H1 (cell line): Measurements from ENCODE around the gene KLHDC4. TPM values are rescaled to one million over a fixed set of nuclear protein-coding genes. Genes with fewer than 3 reads are reported as not detected.

Source experiments
- CTCF ChIA-PET: fragments of 300-600 bp; sonication (Branson Sonifier 250); formaldehyde crosslinking; loops from one replicate; lab custom pipeline; 2021; ENCODE audit not compliant: partially characterized antibody; lab: Charles Lee
- POLR2A ChIA-PET: fragments of 300-600 bp; sonication (Branson Sonifier 250); formaldehyde crosslinking; loops from one replicate; lab custom pipeline; 2021; ENCODE audit warnings: inconsistent platforms; ENCODE audit not compliant: partially characterized antibody; lab: Charles Lee
- DNase-seq, 2 experiments: peaks; one replicate each; pipeline versions ENCODE4 v3.0.0 to v3.0.0-alpha.2; 2010 to 2022; ENCODE audit warnings: low spot score in 2 of 2, low read depth in 1 of 2, mixed read lengths in 1 of 2
- FAIRE-seq: peaks from 2 replicates; lab custom pipeline; 2011; peaks lifted over from hg19 to GRCh38; lab: Jason Lieb, UNC
- H2AFZ ChIP-seq: 2 replicates; pipeline ENCODE4 v1.8.1; 2012; ENCODE audit warnings: low read length, inconsistent platforms
- H2AK5ac ChIP-seq: 2 replicates; pipeline ENCODE4 v1.6.1; 2013; ENCODE audit warnings: low read depth, low read length
- H2BK120ac ChIP-seq: replicated peaks from 2 replicates; pipeline ENCODE3; 2013; ENCODE audit warnings: low read depth, low read length, inconsistent platforms
- H2BK12ac ChIP-seq: 2 replicates; pipeline ENCODE4 v1.6.1; 2013; ENCODE audit warnings: low read depth, low read length
- H2BK15ac ChIP-seq: 2 replicates; pipeline ENCODE4 v1.6.1; 2013; ENCODE audit warnings: low read length
- H2BK20ac ChIP-seq: 2 replicates; pipeline ENCODE4 v1.6.1; 2013; ENCODE audit warnings: low read length
- H2BK5ac ChIP-seq: 2 replicates; pipeline ENCODE4 v1.6.1; 2013; ENCODE audit warnings: low read depth, low read length
- H3K14ac ChIP-seq: 2 replicates; pipeline ENCODE4 v1.6.1; 2013; ENCODE audit warnings: inconsistent platforms; ENCODE audit not compliant: insufficient read length
- H3K18ac ChIP-seq: 2 replicates; pipeline ENCODE4 v1.6.1; 2013; ENCODE audit warnings: low read length; ENCODE audit errors: extremely low read depth
- H3K23ac ChIP-seq: 2 replicates; pipeline ENCODE4 v1.6.1; 2013; ENCODE audit warnings: inconsistent platforms; ENCODE audit not compliant: insufficient read length
- H3K23me2 ChIP-seq: 2 replicates; pipeline ENCODE4 v1.6.1; 2013; ENCODE audit warnings: low read depth, low read length
- H3K27ac ChIP-seq: 2 replicates; pipeline ENCODE4 v1.6.1; 2011; ENCODE audit warnings: low read depth, low read length, inconsistent platforms
- H3K27me3 ChIP-seq, 4 experiments: replicated peaks in 1 of 4; 1 replicate in 1 of 4; 2 replicates in 3 of 4; pipeline versions ENCODE4 v1.6.1 to v1.8.1; 2011 to 2013; ENCODE audit warnings: low read length in 3 of 4, mild to moderate bottlenecking in 3 of 4, inconsistent platforms in 2 of 4, mixed read lengths in 2 of 4, moderate library complexity in 1 of 4; ENCODE audit not compliant: control insufficient read depth in 3 of 4, insufficient read depth in 3 of 4; ENCODE audit errors: extremely low read depth in 1 of 4
- H3K36me3 ChIP-seq, 4 experiments: 2 replicates each; pipeline versions ENCODE4 v1.6.1 to v1.8.1; 2011 to 2013; ENCODE audit warnings: mild to moderate bottlenecking in 4 of 4, low read length in 3 of 4, moderate library complexity in 2 of 4, control low read depth in 1 of 4, inconsistent platforms in 1 of 4; ENCODE audit not compliant: insufficient read depth in 4 of 4, control insufficient read depth in 2 of 4
- H3K4ac ChIP-seq: replicated peaks from 2 replicates; pipeline ENCODE3; 2013; ENCODE audit warnings: low read length, low read depth, mixed read lengths, inconsistent platforms; ENCODE audit not compliant: insufficient read length
- H3K4me1 ChIP-seq, 4 experiments: replicated peaks in 1 of 4; 1 replicate in 1 of 4; 2 replicates in 3 of 4; pipeline versions ENCODE4 v1.6.1 to v1.8.1; 2011 to 2013; ENCODE audit warnings: low read length in 3 of 4, inconsistent platforms in 2 of 4, mixed read lengths in 1 of 4; ENCODE audit not compliant: insufficient read depth in 4 of 4, control insufficient read depth in 3 of 4
- H3K4me2 ChIP-seq, 2 experiments: 2 replicates each; pipeline versions ENCODE4 v1.6.1 to v1.8.1; 2011 to 2013; ENCODE audit warnings: low read depth in 2 of 2, low read length in 2 of 2, control low read depth in 1 of 2, inconsistent platforms in 1 of 2, mild to moderate bottlenecking in 1 of 2; ENCODE audit not compliant: insufficient read depth in 1 of 2
- H3K4me3 ChIP-seq, 4 experiments: fragments of 200-600, 300-600 bp in 1 of 4; sonication (generic), shearing (Covaris generic), sonication (Bioruptor Twin) in 1 of 4; 2 replicates each; pipeline versions ENCODE4 v1.5.1 to v1.8.1; 2011 to 2016; ENCODE audit warnings: low read length in 4 of 4, low read depth in 3 of 4, control low read depth in 2 of 4, inconsistent platforms in 2 of 4, mild to moderate bottlenecking in 2 of 4, mixed read lengths in 1 of 4, moderate library complexity in 1 of 4; ENCODE audit not compliant: insufficient read depth in 2 of 4; ENCODE audit errors: extremely low read depth in 1 of 4
- H3K56ac ChIP-seq: replicated peaks from 2 replicates; pipeline ENCODE3; 2013; ENCODE audit warnings: low read depth, mild to moderate bottlenecking, mixed read lengths, low read length, inconsistent platforms; ENCODE audit not compliant: insufficient read length
- H3K79me1 ChIP-seq: 2 replicates; pipeline ENCODE4 v1.6.1; 2013; ENCODE audit warnings: low read depth, low read length, control low read depth
- H3K79me2 ChIP-seq, 2 experiments: 2 replicates each; pipeline versions ENCODE4 v1.6.1 to v1.8.1; 2012 to 2013; ENCODE audit warnings: low read length in 2 of 2, mild to moderate bottlenecking in 2 of 2, inconsistent platforms in 1 of 2; ENCODE audit not compliant: insufficient read depth in 2 of 2, control insufficient read depth in 1 of 2
- H3K9ac ChIP-seq, 4 experiments: replicated peaks in 1 of 4; 1 replicate in 1 of 4; 2 replicates in 3 of 4; pipeline versions ENCODE4 v1.6.1 to v1.8.1; 2011 to 2013; ENCODE audit warnings: low read depth in 3 of 4, low read length in 3 of 4, control low read depth in 2 of 4, mild to moderate bottlenecking in 2 of 4, moderate library complexity in 2 of 4, inconsistent platforms in 1 of 4; ENCODE audit errors: extremely low read depth in 1 of 4
- H3K9me3 ChIP-seq, 2 experiments: 2 replicates each; pipeline versions ENCODE4 v1.6.1 to v1.8.1; 2012 to 2013; ENCODE audit warnings: mild to moderate bottlenecking in 2 of 2, moderate library complexity in 2 of 2, control low read depth in 1 of 2, inconsistent platforms in 1 of 2, low read depth in 1 of 2, low read length in 1 of 2, mixed read lengths in 1 of 2; ENCODE audit not compliant: insufficient read depth in 2 of 2
- H4K20me1 ChIP-seq, 2 experiments: replicated peaks in 1 of 2; 2 replicates each; pipeline versions ENCODE3 to v1.8.1; 2011 to 2013; ENCODE audit warnings: inconsistent platforms in 2 of 2, low read length in 2 of 2, mild to moderate bottlenecking in 1 of 2; ENCODE audit not compliant: insufficient read depth in 2 of 2, control insufficient read depth in 1 of 2
- H4K5ac ChIP-seq: 2 replicates; pipeline ENCODE4 v1.6.1; 2013; ENCODE audit warnings: low read length, low read depth, mixed read lengths, inconsistent platforms; ENCODE audit not compliant: insufficient read length
- H4K8ac ChIP-seq: 2 replicates; pipeline ENCODE4 v1.8.0; 2013; ENCODE audit warnings: mild to moderate bottlenecking, moderate library complexity, low read length, inconsistent platforms; ENCODE audit not compliant: insufficient read depth; ENCODE audit errors: extremely low read depth
- H4K91ac ChIP-seq: replicated peaks from 2 replicates; pipeline ENCODE3; 2013; ENCODE audit warnings: low read length, mixed read lengths, inconsistent platforms; ENCODE audit not compliant: insufficient read length
- BCL11A ChIP-seq, 2 experiments: IDR thresholded peaks; one replicate each; pipeline ENCODE4 v1.6.1; 2011; ENCODE audit warnings: low read depth in 2 of 2, low read length in 2 of 2, mild to moderate bottlenecking in 2 of 2
- CHD2 ChIP-seq: IDR thresholded peaks from 2 replicates; pipeline ENCODE4 v1.6.1; 2012; ENCODE audit warnings: low read length, improper control_type of control experiment
- CTBP2 ChIP-seq: IDR thresholded peaks from 2 replicates; pipeline ENCODE4 v1.7.0; 2011; ENCODE audit warnings: borderline replicate concordance, mild to moderate bottlenecking, moderate library complexity, mixed read lengths, low read length; ENCODE audit not compliant: insufficient read depth, insufficient read length
- KDM5A ChIP-seq: fragments of 200-600 bp; IDR thresholded peaks from 2 replicates; pipeline ENCODE4 v1.7.1; 2012; ENCODE audit warnings: mild to moderate bottlenecking, low read length, inconsistent platforms, mixed read lengths
- NANOG ChIP-seq: IDR thresholded peaks from 2 replicates; pipeline ENCODE4 v1.6.1; 2011; ENCODE audit warnings: low read length, low read depth, mild to moderate bottlenecking, inconsistent platforms; ENCODE audit not compliant: insufficient read depth, poor library complexity, severe bottlenecking
- RAD21 ChIP-seq, 2 experiments: IDR thresholded peaks in 1 of 2; conservative IDR thresholded peaks in 1 of 2; 2 replicates each; pipeline ENCODE4 v1.6.1; 2011; ENCODE audit warnings: low read depth in 2 of 2, low read length in 2 of 2, improper control_type of control experiment in 1 of 2, inconsistent platforms in 1 of 2, mild to moderate bottlenecking in 1 of 2, moderate library complexity in 1 of 2
- SAP30 ChIP-seq: fragments of 300-600 bp; sonication (generic); IDR thresholded peaks from 2 replicates; pipeline ENCODE4 v1.7.1; 2012; ENCODE audit warnings: low read length, moderate library complexity, mild to moderate bottlenecking, inconsistent platforms; ENCODE audit not compliant: insufficient read depth, insufficient replicate concordance
- SP4 ChIP-seq: IDR thresholded peaks from 2 replicates; pipeline ENCODE4 v1.6.1; 2012; ENCODE audit warnings: low read length, inconsistent platforms
- YY1 ChIP-seq: IDR thresholded peaks from 2 replicates; pipeline ENCODE4 v1.6.1; 2011; ENCODE audit warnings: low read depth, mild to moderate bottlenecking, low read length
- WGBS, 2 experiments: shearing (Covaris generic) in 1 of 2; methylation state at CpG; one replicate each; pipeline versions ENCODE4 v1.1.6 to v1.1.7; 2013 to 2015; ENCODE audit warnings: low lambda C conversion rate in 2 of 2, mixed read lengths in 2 of 2, inconsistent platforms in 1 of 2, low coverage in 1 of 2, missing lambda C conversion rate in 1 of 2; ENCODE audit not compliant: insufficient replicate concordance in 2 of 2, insufficient coverage in 1 of 2, insufficient read length in 1 of 2; ENCODE audit errors: extremely low coverage in 1 of 2, missing lambda C conversion rate in 1 of 2; 5-methylcytosine and 5-hydroxymethylcytosine counted together
- polyA plus RNA-seq, 7 experiments: library from polyadenylated mRNA; depleted of rRNA in 3 of 7; stranded (reverse) in 5 of 7; unstranded in 2 of 7; fragments of >200 nt in 5 of 7; fragments of 200-250 nt in 2 of 7; gene quantifications; 1 replicate in 5 of 7; 2 replicates in 1 of 7; 4 replicates in 1 of 7; pipeline versions ENCODE4 v1.2.1 to v1.2.3, GENCODE V29; 2011 to 2013; ENCODE audit warnings: missing spikeins in 2 of 7, mixed read lengths in 2 of 7
- total RNA-seq: library from RNA; stranded (reverse); fragmentation: NEBNext Ultra II Directional; extraction: Animal tissue kit (Norgen Biotek cat#: 25700); gene quantifications from 2 replicates; pipeline ENCODE4 v1.2.1, GENCODE V29; 2021
- TF ChIP-seq, protein P1 (sequence below): IDR thresholded peaks from 2 replicates; pipeline ENCODE4 v1.6.1; 2011; ENCODE audit warnings: low read length, improper control_type of control experiment
- TF ChIP-seq, protein P2 (sequence below): IDR thresholded peaks from 2 replicates; pipeline ENCODE4 v1.6.1; 2011; ENCODE audit warnings: low read depth, mild to moderate bottlenecking, low read length; ENCODE audit not compliant: insufficient read depth

KLHDC4 gene
- total and polyA plus RNA-seq, 2 of the 8 experiments (the other 6 are each of a cell fraction or from before 2014, with no cell fraction given), result 23.7 to 63.9 TPM

DNA sequence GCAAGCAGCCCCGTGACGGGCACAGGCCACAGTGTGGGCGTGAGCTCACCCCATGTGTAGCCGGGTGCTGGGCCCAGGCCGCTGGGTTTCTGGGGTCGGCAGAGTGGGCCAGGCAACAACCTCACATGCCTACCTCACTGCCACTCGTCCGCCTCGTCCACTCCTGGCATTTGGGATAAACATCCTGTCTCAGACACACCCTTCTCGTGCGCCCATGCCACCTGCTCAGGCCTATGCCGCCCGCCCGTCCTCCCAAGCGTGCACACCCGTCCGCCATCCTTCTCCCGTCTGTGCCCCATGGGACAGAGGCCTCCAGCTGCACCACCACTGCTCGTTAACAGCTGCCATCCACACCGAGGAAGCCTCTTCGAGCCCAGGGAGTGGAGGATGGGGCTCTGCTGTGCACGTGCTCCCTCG is 64.3 kb downstream of the KLHDC4 start:
- Histone ChIP-seq H3K79me2 (no peaks in the 10 kb centered on the region; a peak in 1 of 4 replicates), H2BK120ac (no peak overlapping the region), H2BK12ac (no peak overlapping the region), H3K4ac (no peak overlapping the region), H3K9me3 (no peaks in the 10 kb centered on the region), H3K36me3 (peaks cover 6 to 20% (median 11%) of the 10 kb centered on the region in 4 experiments; a peak in 6 of 8 replicates), H2AK5ac (no peak overlapping the region), H4K5ac (no peak overlapping the region), H2BK15ac (no peak overlapping the region), H3K4me3 (no peak overlapping the region), H2BK20ac (no peak overlapping the region), H2AFZ (no peak overlapping the region), H4K8ac (no peak overlapping the region), H3K27me3 (no peaks in the 10 kb centered on the region), H3K23ac (no peak overlapping the region), H3K23me2 (no peaks in the 10 kb centered on the region), H2BK5ac (no peak overlapping the region), H4K20me1 (peaks cover 4 to 10% of the 10 kb centered on the region in 2 experiments), H3K9ac (no peak overlapping the region; a peak in 1 of 7 replicates), H3K14ac (no peak overlapping the region), H3K4me1 (peaks cover 0 to under 1% (median 0%) of the 10 kb centered on the region in 4 experiments; a peak in 2 of 7 replicates), H3K79me1 (peaks cover 5% of the 10 kb centered on the region; the same call in 1 of the 2 replicates), H4K91ac (no peak overlapping the region), H3K18ac (no peak overlapping the region), H3K27ac (no peak overlapping the region), H3K4me2 (no peak overlapping the region), H3K56ac (no peak overlapping the region)
- no peak for DNase-seq
- POLR2A ChIA-PET, result interaction anchor here (1.3 kb wide), 1 partner anchor 12 kb away, joined by 5 read pairs; no protein-coding TSS in a partner anchor
- WGBS, 2 experiments, result 91% methylated on average over 23 of the region's 23 CpGs; no CpG with 5 or more reads in 1 of the 2 experiments
- CTCF ChIA-PET, result interaction anchor here (0.6 to 3.3 kb wide), 20 partner anchors 10 to 307 kb away, joined by 3 to 47 read pairs (median 4); no protein-coding TSS in a partner anchor
- FAIRE-seq, result no peak
- TF ChIP-seq RAD21 (IDR thresholded peaks at IDR 0.05 in 1 of 2, conservative IDR thresholded peaks at IDR 0.05 in 1 of 2; ENCODE audit: low read depth in 2 of 2, low read length in 2 of 2), result no peak
- no peak for TF ChIP-seq KDM5A
- TF ChIP-seq BCL11A (IDR thresholded peaks at IDR 0.05; ENCODE audit: low read depth in 2 of 2, low read length in 2 of 2), result no peak
- TF ChIP-seq, protein P1, sequence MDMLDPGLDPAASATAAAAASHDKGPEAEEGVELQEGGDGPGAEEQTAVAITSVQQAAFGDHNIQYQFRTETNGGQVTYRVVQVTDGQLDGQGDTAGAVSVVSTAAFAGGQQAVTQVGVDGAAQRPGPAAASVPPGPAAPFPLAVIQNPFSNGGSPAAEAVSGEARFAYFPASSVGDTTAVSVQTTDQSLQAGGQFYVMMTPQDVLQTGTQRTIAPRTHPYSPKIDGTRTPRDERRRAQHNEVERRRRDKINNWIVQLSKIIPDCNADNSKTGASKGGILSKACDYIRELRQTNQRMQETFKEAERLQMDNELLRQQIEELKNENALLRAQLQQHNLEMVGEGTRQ, result no peak
- TF ChIP-seq SP4, result no peak
- no peak for TF ChIP-seq NANOG
- no peak for TF ChIP-seq CTBP2
- no peak for TF ChIP-seq YY1
- no peak for TF ChIP-seq SAP30
- TF ChIP-seq CHD2, result no peak
- TF ChIP-seq, protein P2, sequence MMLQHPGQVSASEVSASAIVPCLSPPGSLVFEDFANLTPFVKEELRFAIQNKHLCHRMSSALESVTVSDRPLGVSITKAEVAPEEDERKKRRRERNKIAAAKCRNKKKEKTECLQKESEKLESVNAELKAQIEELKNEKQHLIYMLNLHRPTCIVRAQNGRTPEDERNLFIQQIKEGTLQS, result no peak
